Gastroesophageal sphincter (tissue), 4 donors: Measurements from ENCODE around the gene CEP41. TPM values are rescaled to one million over a fixed set of nuclear protein-coding genes. Genes with fewer than 3 reads are reported as not detected.
A peak's percentile ranks its signal among the peaks of the same experiment; 100 is the strongest.

ENCODE experiments used
- ATAC-seq: fragments of 150-250 bp; one replicate; pipeline ENCODE4 v1.9.1; 2016; ENCODE audit warnings: mild to moderate bottlenecking, moderate library complexity
- H3K27ac ChIP-seq, 4 donors: fragments of 200-600 bp; sonication (generic) in 3 of 4; 1 replicate in 3 of 4; 2 replicates in 1 of 4; pipeline ENCODE4 v1.5.1; 2016 to 2019
- H3K27me3 ChIP-seq: fragments of 200-600 bp; sonication (generic); one replicate; pipeline ENCODE4 v1.5.1; 2019
- H3K36me3 ChIP-seq, 2 donors: fragments of 200-600 bp; sonication (generic); one replicate each; pipeline ENCODE4 v1.5.1; 2019; ENCODE audit warnings: control low read depth in 1 of 2
- H3K4me1 ChIP-seq, 3 donors: fragments of 200-600 bp; sonication (generic); 1 replicate in 2 of 3; 2 replicates in 1 of 3; pipeline ENCODE4 v1.5.1; 2016 to 2019; ENCODE audit warnings: control low read depth in 2 of 3
- H3K4me3 ChIP-seq, 2 donors: fragments of 200-600 bp; sonication (generic); one replicate each; pipeline ENCODE4 v1.5.1; 2019; ENCODE audit warnings: mild to moderate bottlenecking in 1 of 2, moderate library complexity in 1 of 2
- H3K9me3 ChIP-seq, 3 donors: fragments of 200-600 bp; sonication (generic); one replicate each; pipeline ENCODE4 v1.5.1; 2017 to 2019; ENCODE audit warnings: control low read depth in 2 of 3
- CTCF ChIP-seq, 4 experiments: fragments of 200-600 bp in 2 of 4; fragments of 450-650 bp in 2 of 4; sonication (generic) in 1 of 4; IDR thresholded peaks; one replicate each; pipeline ENCODE4 v1.5.1; 2017 to 2019; ENCODE audit warnings: antibody characterized with exemption in 4 of 4, mild to moderate bottlenecking in 2 of 4, moderate library complexity in 2 of 4
- EP300 ChIP-seq: sonication (generic); formaldehyde crosslinking; IDR thresholded peaks from one replicate; pipeline ENCODE4 v1.6.1; 2017; ENCODE audit warnings: antibody characterized with exemption, mild to moderate bottlenecking
- POLR2A ChIP-seq, 2 donors: fragments of 450-650 bp; IDR thresholded peaks; one replicate each; pipeline ENCODE4 v1.6.1; 2017; ENCODE audit warnings: antibody characterized with exemption in 2 of 2, mild to moderate bottlenecking in 2 of 2, moderate library complexity in 1 of 2
- POLR2AphosphoS5 ChIP-seq: sonication (generic); formaldehyde crosslinking; IDR thresholded peaks from one replicate; pipeline ENCODE4 v1.6.1; 2017; ENCODE audit warnings: antibody characterized with exemption
- WGBS, 2 donors: methylation state at CpG; one replicate each; pipeline ENCODE4 v1.1.5; 2018; ENCODE audit warnings: low coverage in 1 of 2; 5-methylcytosine and 5-hydroxymethylcytosine counted together
- total RNA-seq, 4 donors: library from RNA; depleted of rRNA; stranded (reverse); fragments of >200 nt; gene quantifications; one replicate each; pipeline ENCODE4 v1.1.0, GENCODE V29; 2016

CEP41 gene
- total RNA-seq, 4 donors from 2014 or later = 3.6 to 6.2 (median 3.9) TPM

DNA sequence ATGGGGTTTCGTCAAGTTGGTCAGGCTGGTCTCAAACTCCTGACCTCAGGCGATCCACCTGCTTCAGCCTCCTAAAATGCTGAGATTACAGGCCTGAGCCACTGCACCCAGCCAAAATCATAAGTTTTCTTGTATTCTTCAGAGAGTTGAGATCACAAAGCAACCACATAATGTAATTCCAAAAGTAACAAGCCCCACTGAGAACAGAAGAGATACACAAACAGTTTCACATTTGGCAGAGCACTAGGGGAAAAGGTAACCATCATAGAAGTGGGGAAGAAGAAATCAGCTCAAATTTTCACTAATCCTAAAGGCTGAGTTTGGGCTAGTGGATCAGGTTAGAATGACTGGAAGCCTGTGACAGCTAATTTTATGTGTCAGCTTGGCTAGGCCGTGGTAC, 5.4 kb upstream of the CEP41 start:
- Histone ChIP-seq H3K4me3 (no peak overlapping the region), H3K27me3 (no peaks in the 10 kb centered on the region), H3K27ac (no peak overlapping the region), H3K36me3 (no peaks in the 10 kb centered on the region), H3K9me3 (peaks cover 0 to 6% (median 0%) of the 10 kb centered on the region in 3 donors), H3K4me1 (peaks cover 4 to 17% (median 6%) of the 10 kb centered on the region in 3 donors)
- no peak for ATAC-seq
- no peak for TF ChIP-seq POLR2AphosphoS5
- WGBS, 2 donors = 83 to 100% methylated on average over 1 to 3 of the region's 3 CpGs

- no peak for ATAC-seq
- H3K27ac ChIP-seq = no peak overlapping the region
- no peak overlapping the region for H3K4me3 ChIP-seq
- no peaks in the 10 kb centered on the region for H3K27me3 ChIP-seq
- 63 to 83% methylated on average over 2 to 5 of the region's 5 CpGs for whole genome bisulfite sequencing, 2 donors
- H3K9me3 ChIP-seq = peaks cover 0 to 6% (median 0%) of the 10 kb centered on the region in 3 donors
- TF ChIP-seq CTCF (IDR thresholded peaks at IDR 0.05) (no peak), EP300 (no peak), POLR2A (IDR thresholded peaks at IDR 0.05) (no peak)
- H3K36me3 ChIP-seq = no peaks in the 10 kb centered on the region
- peaks cover 4 to 23% (median 6%) of the 10 kb centered on the region in 3 donors for H3K4me1 ChIP-seq
These were observed 4.1 kb upstream of the CEP41 start for GRCh38 chr7:130444751-130445407.

DNA sequence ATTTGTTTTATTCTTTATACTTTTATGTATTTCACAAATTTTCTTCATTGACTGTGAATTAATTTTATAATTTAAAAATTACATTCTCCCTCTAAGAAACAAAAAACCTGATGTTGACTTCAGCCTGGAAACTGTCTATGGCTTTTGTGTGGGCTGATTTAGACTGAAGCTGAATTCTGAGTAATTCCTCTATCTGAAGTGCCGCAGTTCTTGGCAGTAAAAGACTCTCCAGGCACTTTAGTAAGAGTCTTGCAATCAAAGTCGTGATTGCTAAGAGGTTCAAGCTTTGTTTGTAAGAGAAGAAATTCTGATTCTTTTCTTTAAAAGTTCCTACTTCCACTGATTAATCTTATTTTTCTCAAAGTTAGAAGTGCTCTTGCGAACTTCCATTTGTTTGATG, 3.4 kb upstream of the CEP41 start:
- 27 to 55% methylated on average over 3 of the region's 3 CpGs for WGBS, 2 donors
- TF ChIP-seq POLR2A (IDR thresholded peaks at IDR 0.05) (no peak), EP300 (no peak)
- Histone ChIP-seq H3K27me3 (no peaks in the 10 kb centered on the region), H3K27ac (no peak overlapping the region), H3K4me1 (peaks cover 4 to 23% (median 6%) of the 10 kb centered on the region in 3 donors), H3K36me3 (no peaks in the 10 kb centered on the region), H3K4me3 (no peak overlapping the region), H3K9me3 (peaks cover 0 to 6% (median 0%) of the 10 kb centered on the region in 3 donors)
- ATAC-seq = no peak

GRCh38 chr7:130442601-130443000, 1.8 kb upstream of the CEP41 start:
- H3K27me3 ChIP-seq = no peaks in the 10 kb centered on the region
- 42 to 66% methylated on average over 4 of the region's 7 CpGs for WGBS, 2 donors
- H3K36me3 ChIP-seq = no peaks in the 10 kb centered on the region
- TF ChIP-seq EP300 (no peak), POLR2AphosphoS5 (no peak), CTCF (IDR thresholded peaks at IDR 0.05) (no peak), POLR2A (IDR thresholded peaks at IDR 0.05) (no peak)
- H3K4me3 ChIP-seq = no peak overlapping the region
- H3K4me1 ChIP-seq = peaks cover 4 to 23% (median 6%) of the 10 kb centered on the region in 3 donors
- H3K9me3 ChIP-seq = peaks cover 0 to 4% (median 0%) of the 10 kb centered on the region in 3 donors
- no peak for ATAC-seq
- no peak overlapping the region for H3K27ac ChIP-seq

DNA sequence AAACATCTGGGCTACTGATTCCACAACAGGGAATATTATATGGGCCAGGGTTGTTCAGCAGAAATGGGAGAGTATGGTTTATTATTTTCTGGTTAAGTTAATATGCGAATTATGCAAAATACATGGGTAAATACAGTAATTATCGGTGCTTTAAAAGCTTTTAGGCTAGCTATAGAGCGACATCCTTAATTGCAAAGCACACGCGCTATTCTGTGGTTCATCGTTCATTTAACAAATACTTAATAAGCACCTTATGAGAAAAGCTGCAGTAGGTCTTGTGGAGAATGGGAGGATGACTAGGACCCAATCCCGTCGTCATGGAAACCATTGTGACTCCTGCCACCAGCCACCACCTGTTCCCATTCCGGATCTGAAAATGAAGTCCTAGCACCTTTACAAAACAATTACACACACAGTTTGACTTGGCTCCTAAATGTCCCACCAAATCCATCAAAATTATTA, 623 bp upstream of the CEP41 start:
- TF ChIP-seq CTCF (IDR thresholded peaks at IDR 0.05) (no peak), POLR2AphosphoS5 (no peak), POLR2A (IDR thresholded peaks at IDR 0.05) (no peak), EP300 (no peak)
- peak overlapping the region; percentile 73 to 79 for H3K4me3 ChIP-seq
- H3K27me3 ChIP-seq = no peaks in the 10 kb centered on the region
- no peak for ATAC-seq
- H3K9me3 ChIP-seq = no peaks in the 10 kb centered on the region
- H3K27ac ChIP-seq = peak overlapping the region in 3 of 4 donors; percentile 82 to 89 (median 86)
- WGBS, 2 donors = 11 to 25% methylated on average over 9 of the region's 9 CpGs
- H3K4me1 ChIP-seq = peaks cover 4 to 23% (median 6%) of the 10 kb centered on the region in 3 donors
- H3K36me3 ChIP-seq = no peaks in the 10 kb centered on the region

GRCh38 chr7:130436253-130436652, 4.6 kb downstream of the CEP41 start:
- 100% methylated on average over 1 of the region's 1 CpG for WGBS, 2 donors
- no peaks in the 10 kb centered on the region for H3K9me3 ChIP-seq
- TF ChIP-seq EP300 (no peak), POLR2A (IDR thresholded peaks at IDR 0.05) (no peak), POLR2AphosphoS5 (no peak), CTCF (IDR thresholded peaks at IDR 0.05) (no peak)
- no peak overlapping the region for H3K27ac ChIP-seq
- H3K36me3 ChIP-seq = no peaks in the 10 kb centered on the region
- no peak overlapping the region for H3K4me3 ChIP-seq
- peaks cover 0 to 11% (median 2%) of the 10 kb centered on the region in 3 donors for H3K4me1 ChIP-seq
- H3K27me3 ChIP-seq = no peaks in the 10 kb centered on the region
- no peak for ATAC-seq
